ENCODE data around the gene CRYZ. TPM values are rescaled to one million over a fixed set of nuclear protein-coding genes. Genes with fewer than 3 reads are reported as not detected.
"Not testable (repeated sequence)": the region's sequence is repeated elsewhere in the genome, so short reads cannot be mapped to it uniquely, and the experiment has no call there.

CRYZ gene
- total RNA-seq, 4 donors from 2014 or later = 43.8 to 79.7 (median 64.8) TPM

GRCh38 chr1:74737333-74737732 is 4.5 kb upstream of the CRYZ start:
- ATAC-seq = no peak

GRCh38 chr1:74733604-74734484 is 994 bp upstream of the CRYZ start:
- TF ChIP-seq EP300 (IDR thresholded peaks at IDR 0.05) = no peak
- no peak for TF ChIP-seq POLR2A (IDR thresholded peaks at IDR 0.05)
- peak; percentile 53 to 77 (median 73) for TF ChIP-seq CTCF (IDR thresholded peaks at IDR 0.05)
- TF ChIP-seq POLR2AphosphoS5 (IDR thresholded peaks at IDR 0.05) = no peak
- WGBS, 2 donors (ENCODE audit: low coverage in 1 of 2) = 19 to 20% methylated on average over 11 of the region's 11 CpGs
- ATAC-seq = peak; percentile 53
- peak overlapping the region; percentile 61 to 73 for H3K4me3 ChIP-seq
- H3K36me3 ChIP-seq = peaks cover 2 to 29% of the 10 kb centered on the region in 2 donors
- H3K27ac ChIP-seq = peak overlapping the region; percentile 54 to 93 (median 88)
- no peaks in the 10 kb centered on the region for H3K27me3 ChIP-seq
- peaks cover 11 to 54% (median 15%) of the 10 kb centered on the region in 3 donors for H3K4me1 ChIP-seq
- H3K9me3 ChIP-seq = no peaks in the 10 kb centered on the region

More at GRCh38 chr1:74737333-74737732, 4.5 kb upstream of the CRYZ start:
- Histone ChIP-seq H3K9me3 (no peaks in the 10 kb centered on the region), H3K27me3 (no peaks in the 10 kb centered on the region), H3K4me3 (no peak overlapping the region), H3K27ac (no peak overlapping the region), H3K4me1 (peaks cover 10 to 26% (median 11%) of the 10 kb centered on the region in 3 donors), H3K36me3 (peaks cover 2 to 57% of the 10 kb centered on the region in 2 donors)
- TF ChIP-seq POLR2AphosphoS5 (IDR thresholded peaks at IDR 0.05) (no peak), CTCF (IDR thresholded peaks at IDR 0.05) (no peak), POLR2A (IDR thresholded peaks at IDR 0.05) (no peak), EP300 (IDR thresholded peaks at IDR 0.05) (no peak)
- WGBS, 2 donors (ENCODE audit: low coverage in 1 of 2) = 20 to 91% methylated on average over 1 to 4 of the region's 4 CpGs

GRCh38 chr1:74732071-74732946 is 541 bp downstream of the CRYZ start:
- Histone ChIP-seq H3K36me3 (peaks cover 2 to 19% of the 10 kb centered on the region in 2 donors), H3K4me3 (peak overlapping the region; percentile 61 to 73), H3K27ac (peak overlapping the region; percentile 45 to 93 (median 88)), H3K4me1 (peaks cover 14 to 54% (median 15%) of the 10 kb centered on the region in 3 donors)
- peak; percentile 39 for ATAC-seq
- not testable (repeated sequence) for H3K9me3 ChIP-seq, H3K27me3 ChIP-seq
- WGBS, 2 donors (ENCODE audit: low coverage in 1 of 2) = 0 to 12% methylated on average over 2 to 7 of the region's 17 CpGs

GRCh38 chr1:74731399-74732052 is 1.3 kb downstream of the CRYZ start:
- no peaks in the 10 kb centered on the region for H3K9me3 ChIP-seq
- WGBS, 2 donors (ENCODE audit: low coverage in 1 of 2) = 58 to 68% methylated on average over 7 to 11 of the region's 11 CpGs
- ATAC-seq = no peak
- peak overlapping the region in 1 of 4 donors; percentile 90 for H3K27ac ChIP-seq
- H3K4me1 ChIP-seq = peaks cover 14 to 54% (median 15%) of the 10 kb centered on the region in 3 donors
- peaks cover 0 to 12% of the 10 kb centered on the region in 2 donors for H3K36me3 ChIP-seq
- no peak for TF ChIP-seq CTCF (IDR thresholded peaks at IDR 0.05)
- no peak for TF ChIP-seq POLR2A (IDR thresholded peaks at IDR 0.05)
- TF ChIP-seq POLR2AphosphoS5 (IDR thresholded peaks at IDR 0.05) = no peak
- no peak for TF ChIP-seq EP300 (IDR thresholded peaks at IDR 0.05)
- no peaks in the 10 kb centered on the region for H3K27me3 ChIP-seq
- H3K4me3 ChIP-seq = peak overlapping the region; percentile 61 to 73
